Left ventricle myocardium inferior (tissue), 1 donor: ENCODE results near the gene DGCR8. TPM values are rescaled to one million over a fixed set of nuclear protein-coding genes. Genes with fewer than 3 reads are reported as not detected.
A peak's percentile ranks its signal among the peaks of the same experiment; 100 is the strongest.

ENCODE experiments used
- DNase-seq: peaks from one replicate; pipeline ENCODE4 v3.0.0-alpha.2; 2020
- H3K27ac ChIP-seq: fragments of 200-600 bp; replicated peaks from 2 replicates; pipeline ENCODE4 v1.8.0; 2021
- H3K27me3 ChIP-seq: fragments of 200-600 bp; 2 replicates; pipeline ENCODE4 v1.8.0; 2021; ENCODE audit warnings: low read depth
- H3K36me3 ChIP-seq: fragments of 200-600 bp; 2 replicates; pipeline ENCODE4 v1.8.0; 2021
- H3K4me1 ChIP-seq: fragments of 200-600 bp; 2 replicates; pipeline ENCODE4 v1.8.0; 2021
- H3K4me3 ChIP-seq: fragments of 200-600 bp; 2 replicates; pipeline ENCODE4 v1.8.0; 2021; ENCODE audit warnings: mild to moderate bottlenecking, moderate library complexity
- H3K9me3 ChIP-seq: fragments of 200-600 bp; replicated peaks from 2 replicates; pipeline ENCODE4 v1.8.0; 2021
- intact Hi-C: fragments of 100-400 bp; cut with micrococcal nuclease; formaldehyde crosslinking; loops from one replicate; pipeline ENCODE4 v1.11.0; 2022
- total RNA-seq: library from RNA; stranded (reverse); fragmentation: NEBNext Ultra II Directional; extraction: Animal tissue kit (Norgen Biotek cat#: 25700); gene quantifications from one replicate; pipeline ENCODE4 v1.2.1, GENCODE V29; 2021
- TF ChIP-seq, protein P1 (sequence below): fragments of 200-600 bp; IDR thresholded peaks from 2 replicates; pipeline ENCODE4 v1.8.0; 2021; ENCODE audit warnings: antibody characterized with exemption, mild to moderate bottlenecking, borderline replicate concordance
- donor health status: DM: no; HTN: yes; CAD: no; lungs with severe emphysema.

Gene DGCR8
- total RNA-seq, 1 donor from 2014 or later = 16.8 TPM

DNA sequence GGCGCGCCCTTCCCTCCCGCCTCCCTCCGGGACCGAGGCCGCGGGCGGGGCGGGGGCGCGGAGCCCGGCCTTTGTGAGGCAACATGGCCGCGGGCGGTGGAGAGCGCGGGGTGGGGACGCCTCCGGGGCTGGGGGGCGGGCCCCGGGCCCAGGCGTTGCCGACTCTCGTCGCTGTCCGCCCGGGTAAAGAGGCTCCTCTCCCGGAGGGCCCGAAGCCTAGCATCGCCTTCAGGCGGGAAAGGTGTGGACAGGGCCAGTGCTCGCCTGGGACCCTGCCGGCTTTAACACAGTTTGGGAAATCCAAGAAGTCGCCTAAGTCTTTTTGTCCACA is 369 bp downstream of the DGCR8 start:
- TF ChIP-seq, protein P1, sequence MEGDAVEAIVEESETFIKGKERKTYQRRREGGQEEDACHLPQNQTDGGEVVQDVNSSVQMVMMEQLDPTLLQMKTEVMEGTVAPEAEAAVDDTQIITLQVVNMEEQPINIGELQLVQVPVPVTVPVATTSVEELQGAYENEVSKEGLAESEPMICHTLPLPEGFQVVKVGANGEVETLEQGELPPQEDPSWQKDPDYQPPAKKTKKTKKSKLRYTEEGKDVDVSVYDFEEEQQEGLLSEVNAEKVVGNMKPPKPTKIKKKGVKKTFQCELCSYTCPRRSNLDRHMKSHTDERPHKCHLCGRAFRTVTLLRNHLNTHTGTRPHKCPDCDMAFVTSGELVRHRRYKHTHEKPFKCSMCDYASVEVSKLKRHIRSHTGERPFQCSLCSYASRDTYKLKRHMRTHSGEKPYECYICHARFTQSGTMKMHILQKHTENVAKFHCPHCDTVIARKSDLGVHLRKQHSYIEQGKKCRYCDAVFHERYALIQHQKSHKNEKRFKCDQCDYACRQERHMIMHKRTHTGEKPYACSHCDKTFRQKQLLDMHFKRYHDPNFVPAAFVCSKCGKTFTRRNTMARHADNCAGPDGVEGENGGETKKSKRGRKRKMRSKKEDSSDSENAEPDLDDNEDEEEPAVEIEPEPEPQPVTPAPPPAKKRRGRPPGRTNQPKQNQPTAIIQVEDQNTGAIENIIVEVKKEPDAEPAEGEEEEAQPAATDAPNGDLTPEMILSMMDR = no peak
- Histone ChIP-seq H3K27me3 (no peaks in the 10 kb centered on the region), H3K9me3 (no peaks in the 10 kb centered on the region), H3K4me1 (peaks cover 58% of the 10 kb centered on the region), H3K36me3 (no peaks in the 10 kb centered on the region), H3K4me3 (peak overlapping the region; percentile 93), H3K27ac (peak overlapping the region; percentile 96)
- intact Hi-C loops = no loop called here
- peak; percentile 68 for DNase-seq

DNA sequence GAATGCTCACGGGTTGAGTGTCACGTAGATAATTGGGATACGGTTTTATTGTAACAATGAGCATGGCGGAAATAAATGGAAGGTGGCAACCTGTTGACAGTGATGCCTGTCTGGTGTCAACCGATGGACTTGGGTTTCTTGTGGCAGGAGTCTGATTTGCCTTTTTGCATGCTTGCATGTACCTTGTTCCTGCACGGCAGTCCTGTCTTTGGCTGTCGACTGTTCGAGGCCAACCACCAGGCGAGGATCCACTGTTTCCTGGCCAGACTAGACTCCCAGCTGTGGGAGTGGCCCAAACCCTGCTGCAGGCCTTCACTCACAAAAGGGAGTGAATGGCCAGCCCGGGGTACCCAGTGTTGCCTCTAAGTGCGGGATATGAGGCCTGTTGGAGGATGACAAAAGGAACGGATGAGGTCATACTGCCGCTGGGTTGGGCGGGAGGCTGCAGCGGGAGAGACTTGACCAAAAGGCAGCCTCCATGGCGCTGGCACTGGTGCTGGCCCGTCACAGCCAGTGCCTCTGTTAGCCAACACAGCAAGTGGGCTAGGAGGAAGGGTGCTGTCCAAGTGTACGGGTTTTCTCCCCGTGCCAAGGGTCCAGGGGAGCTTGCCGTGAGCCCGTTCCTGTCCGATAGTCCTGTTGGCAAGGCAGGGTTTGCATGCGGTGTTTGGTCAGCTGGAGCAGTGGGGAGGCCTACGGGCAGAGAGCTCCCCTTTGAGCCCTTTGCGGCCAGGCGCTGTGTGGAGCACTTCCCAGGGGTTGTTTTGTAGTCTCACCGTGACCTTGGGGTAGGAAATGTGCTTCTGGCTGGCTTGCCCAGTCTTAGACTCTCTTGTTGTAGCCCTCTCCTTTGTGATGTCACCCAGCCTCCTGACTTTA is 974 bp downstream of the DGCR8 start:
- TF ChIP-seq, protein P1 = no peak
- H3K27me3 ChIP-seq = no peaks in the 10 kb centered on the region
- H3K4me1 ChIP-seq = peaks cover 64% of the 10 kb centered on the region
- H3K9me3 ChIP-seq = no peaks in the 10 kb centered on the region
- intact Hi-C loops = no loop called here
- H3K36me3 ChIP-seq = peaks cover 6% of the 10 kb centered on the region
- DNase-seq = no peak
- peak overlapping the region; percentile 93 for H3K4me3 ChIP-seq
- peak overlapping the region; percentile 96 for H3K27ac ChIP-seq

DNA sequence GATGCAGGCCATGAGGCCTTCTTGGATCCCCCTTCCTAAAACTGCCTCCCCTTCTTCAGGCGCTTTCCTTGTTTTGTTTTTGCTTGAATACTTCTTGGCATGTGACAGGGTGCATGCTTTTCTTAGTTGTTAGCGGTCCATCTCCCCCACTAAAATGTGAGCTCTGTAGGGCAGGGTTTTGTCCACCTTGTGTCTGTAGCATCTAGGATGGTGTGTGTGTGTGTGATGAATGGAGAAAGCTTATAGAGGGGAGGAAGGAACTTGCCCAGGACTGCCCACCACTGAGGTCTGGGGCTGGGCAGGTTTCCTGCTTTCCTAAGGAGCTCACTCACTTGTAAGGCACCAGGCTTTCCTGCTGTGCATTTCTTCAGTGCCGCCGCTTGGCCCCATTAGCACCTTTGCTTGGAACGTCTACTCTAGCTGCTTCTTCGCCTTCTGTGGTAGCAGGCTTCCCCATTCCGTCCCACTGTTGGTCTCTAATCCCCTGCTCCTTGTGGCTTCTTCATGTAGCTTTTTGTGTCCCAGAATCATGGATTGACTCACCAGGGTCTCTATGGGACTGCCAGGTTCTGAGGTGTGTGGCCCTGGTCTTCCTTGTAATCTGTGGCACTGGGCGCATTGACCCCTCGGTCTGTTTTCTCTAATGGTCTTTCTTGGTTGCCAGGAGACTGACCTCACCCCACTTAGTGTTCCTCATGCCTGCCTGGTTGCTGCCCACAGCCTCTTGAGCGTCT is 3.3 kb downstream of the DGCR8 start:
- peaks cover 29% of the 10 kb centered on the region for H3K36me3 ChIP-seq
- H3K27me3 ChIP-seq = no peaks in the 10 kb centered on the region
- H3K27ac ChIP-seq = peak overlapping the region; percentile 44
- TF ChIP-seq, protein P1 = no peak
- no peak overlapping the region for H3K4me3 ChIP-seq
- no peak for DNase-seq
- intact Hi-C loops = no loop called here
- no peaks in the 10 kb centered on the region for H3K9me3 ChIP-seq
- H3K4me1 ChIP-seq = peaks cover 68% of the 10 kb centered on the region

DNA sequence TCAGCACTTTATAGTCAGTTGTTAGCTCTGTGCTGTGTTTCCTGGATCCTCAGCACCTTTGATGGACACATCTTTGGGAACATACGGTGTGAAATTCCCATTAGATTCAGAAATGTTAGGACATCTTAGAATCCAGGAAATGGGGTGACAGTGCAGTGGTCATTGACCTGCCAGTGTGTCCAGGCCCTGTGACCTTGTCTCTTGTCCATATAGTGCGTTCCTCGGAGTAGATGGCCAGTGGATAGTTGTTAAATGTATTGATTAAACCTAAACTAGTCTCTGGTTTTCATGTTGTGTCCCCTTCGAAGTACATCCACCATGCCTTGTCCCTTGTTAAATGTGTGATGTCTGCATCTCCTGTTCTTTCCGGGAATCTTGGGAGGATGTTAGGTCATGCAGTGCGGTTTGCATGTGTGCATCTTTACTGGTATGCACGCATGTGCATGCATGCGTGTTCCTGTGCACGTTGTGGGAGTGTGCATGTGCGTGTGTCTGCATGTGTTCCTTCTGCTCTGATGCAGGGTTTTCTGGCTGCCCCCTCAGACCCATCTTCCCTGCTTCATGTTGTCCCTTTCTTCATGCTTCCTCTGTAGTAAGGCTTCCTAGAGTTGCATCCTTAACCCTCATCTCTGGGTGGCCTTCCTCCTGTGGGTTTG is 4.0 kb downstream of the DGCR8 start:
- peak overlapping the region; percentile 27 for H3K27ac ChIP-seq
- H3K4me1 ChIP-seq = peaks cover 66% of the 10 kb centered on the region
- no peak overlapping the region for H3K4me3 ChIP-seq
- H3K27me3 ChIP-seq = no peaks in the 10 kb centered on the region
- H3K9me3 ChIP-seq = no peaks in the 10 kb centered on the region
- TF ChIP-seq, protein P1 = no peak
- intact Hi-C loops = no loop called here
- H3K36me3 ChIP-seq = peaks cover 36% of the 10 kb centered on the region
- DNase-seq = no peak

DNA sequence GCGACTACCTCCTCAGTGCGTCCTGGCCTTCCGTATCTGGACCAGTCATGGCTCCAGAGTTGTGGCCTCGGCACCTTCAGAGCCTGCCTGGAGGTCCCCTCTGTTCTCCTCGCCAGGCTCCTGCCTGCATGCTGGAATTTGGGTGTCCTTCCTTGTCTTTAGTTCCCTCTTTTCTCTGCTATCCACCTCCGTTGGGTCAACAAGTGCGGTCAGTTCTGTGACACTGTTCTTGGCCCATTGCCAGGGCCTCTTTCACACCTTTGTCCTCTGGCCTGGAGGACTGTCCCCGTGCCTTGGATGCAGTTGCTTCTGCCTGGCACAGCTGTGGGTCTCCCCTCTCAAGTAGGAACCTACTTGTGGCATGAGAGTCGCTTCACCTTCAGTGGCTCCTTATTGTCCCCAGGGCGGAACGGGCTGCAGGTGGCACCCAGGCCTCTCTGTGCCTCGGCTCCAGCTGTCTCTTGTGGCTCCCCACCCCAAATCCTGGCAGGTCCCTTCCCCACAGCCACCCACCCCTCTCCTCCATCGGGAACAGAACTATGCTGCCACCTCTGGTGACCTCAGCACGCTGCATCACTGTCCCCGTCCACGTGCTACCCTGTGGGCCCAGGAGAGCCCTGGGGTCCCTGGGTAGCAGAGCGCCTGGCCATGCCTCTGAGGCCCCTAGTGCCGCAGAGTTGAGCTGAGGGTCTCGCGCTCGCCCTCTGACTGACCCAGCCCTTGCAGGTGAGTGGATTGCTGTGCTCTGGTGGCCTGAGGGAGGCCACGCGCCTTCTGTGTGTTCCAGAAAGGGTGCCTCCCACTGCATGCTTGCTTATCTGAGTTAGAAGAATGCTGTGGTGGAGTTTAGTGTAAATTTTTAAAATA is 4.7 kb downstream of the DGCR8 start:
- intact Hi-C loops = no loop called here
- peak overlapping the region; percentile 27 for H3K27ac ChIP-seq
- H3K9me3 ChIP-seq = no peaks in the 10 kb centered on the region
- H3K36me3 ChIP-seq = peaks cover 43% of the 10 kb centered on the region
- DNase-seq = no peak
- peaks cover 60% of the 10 kb centered on the region for H3K4me1 ChIP-seq
- TF ChIP-seq, protein P1 = peak; percentile 45
- H3K27me3 ChIP-seq = no peaks in the 10 kb centered on the region
- H3K4me3 ChIP-seq = no peak overlapping the region
